ENCODE results near the gene ZSCAN30. TPM values are rescaled to one million over a fixed set of nuclear protein-coding genes. Genes with fewer than 3 reads are reported as not detected.

The ZSCAN30 gene
- total RNA-seq, 1 experiment from 2014 or later, result 21.9 TPM

DNA sequence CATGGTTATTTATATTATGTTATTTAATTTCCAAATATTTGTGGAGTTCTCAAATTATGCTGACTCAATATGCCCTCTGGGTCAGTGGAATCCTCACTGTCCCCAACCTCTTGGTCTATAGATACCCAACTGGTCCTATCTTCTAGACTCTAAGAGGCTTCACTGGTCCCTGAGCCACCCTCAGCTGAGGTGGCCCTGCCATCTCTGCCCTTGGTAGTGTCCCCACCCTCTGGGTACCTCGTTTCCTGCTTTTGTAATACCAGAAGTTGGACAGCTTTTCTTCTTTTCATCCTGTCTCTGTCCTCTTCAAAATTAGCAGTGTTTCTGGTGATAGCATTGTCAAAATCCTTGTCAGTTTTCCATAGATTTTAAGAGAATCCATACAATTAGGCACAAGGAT lies 11.9 kb downstream of the ZSCAN30 start (continued):
- TF ChIP-seq ZBTB43 (CRISPR knock-in tag; IDR thresholded peaks at IDR 0.05), result no peak
- TF ChIP-seq NFATC4 (CRISPR knock-in tag; IDR thresholded peaks at IDR 0.05), result no peak
- no peak for TF ChIP-seq ZNF232 (CRISPR knock-in tag; IDR thresholded peaks at IDR 0.05)
- no peak for TF ChIP-seq ATF1 (CRISPR knock-in tag; IDR thresholded peaks at IDR 0.05)
- TF ChIP-seq, protein P1, sequence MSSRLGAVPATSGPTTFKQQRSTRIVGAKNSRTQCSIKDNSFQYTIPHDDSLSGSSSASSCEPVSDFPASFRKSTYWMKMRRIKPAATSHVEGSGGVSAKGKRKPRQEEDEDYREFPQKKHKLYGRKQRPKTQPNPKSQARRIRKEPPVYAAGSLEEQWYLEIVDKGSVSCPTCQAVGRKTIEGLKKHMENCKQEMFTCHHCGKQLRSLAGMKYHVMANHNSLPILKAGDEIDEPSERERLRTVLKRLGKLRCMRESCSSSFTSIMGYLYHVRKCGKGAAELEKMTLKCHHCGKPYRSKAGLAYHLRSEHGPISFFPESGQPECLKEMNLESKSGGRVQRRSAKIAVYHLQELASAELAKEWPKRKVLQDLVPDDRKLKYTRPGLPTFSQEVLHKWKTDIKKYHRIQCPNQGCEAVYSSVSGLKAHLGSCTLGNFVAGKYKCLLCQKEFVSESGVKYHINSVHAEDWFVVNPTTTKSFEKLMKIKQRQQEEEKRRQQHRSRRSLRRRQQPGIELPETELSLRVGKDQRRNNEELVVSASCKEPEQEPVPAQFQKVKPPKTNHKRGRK (CRISPR knock-in tag; IDR thresholded peaks at IDR 0.05; ENCODE audit: borderline replicate concordance), result no peak
- no peak for TF ChIP-seq ZNF416 (CRISPR knock-in tag; IDR thresholded peaks at IDR 0.05)
- no peak for TF ChIP-seq CREB1 (CRISPR knock-in tag; IDR thresholded peaks at IDR 0.05)
- no peak for TF ChIP-seq CREM (CRISPR knock-in tag; IDR thresholded peaks at IDR 0.05)
- TF ChIP-seq ZNF532 (CRISPR knock-in tag; IDR thresholded peaks at IDR 0.05; ENCODE audit: borderline replicate concordance), result no peak

GRCh38 chr18:35277633-35278032 lies 12.4 kb downstream of the ZSCAN30 start:
- peaks cover 14% of the 10 kb centered on the region for H3K27me3 Mint-ChIP-seq (ENCODE audit: low read depth)
- H3K36me3 Mint-ChIP-seq, result peaks cover 15% of the 10 kb centered on the region
- no peak overlapping the region for H3K27ac Mint-ChIP-seq
- ChIA-PET POLR2A (no interaction called here), CTCF (interaction anchor here (1.2 kb wide), 1 partner anchor 109 kb away, joined by 4 read pairs; no protein-coding TSS in a partner anchor)
- ATAC-seq (no peak), DNase-seq (ENCODE audit: low spot score) (no peak)
- H3K4me3 Mint-ChIP-seq, result no peak overlapping the region
- peaks cover 2% of the 10 kb centered on the region; the same call in 1 of the 2 replicates for H3K4me1 Mint-ChIP-seq
- peaks cover 46% of the 10 kb centered on the region for H3K9me3 Mint-ChIP-seq
- TF ChIP-seq ZNF396 (CRISPR knock-in tag; IDR thresholded peaks at IDR 0.05; ENCODE audit: borderline replicate concordance) (no peak), USF2 (CRISPR knock-in tag; IDR thresholded peaks at IDR 0.05) (no peak), ZNF138 (CRISPR knock-in tag; conservative IDR thresholded peaks at IDR 0.05) (no peak), IRF2 (CRISPR knock-in tag; IDR thresholded peaks at IDR 0.05; ENCODE audit: borderline replicate concordance, low read depth) (no peak), FOXJ3 (CRISPR knock-in tag; IDR thresholded peaks at IDR 0.05; ENCODE audit: borderline replicate concordance) (no peak), TCF7 (CRISPR knock-in tag; IDR thresholded peaks at IDR 0.05; ENCODE audit: low read depth) (no peak), HMGA2 (CRISPR knock-in tag; IDR thresholded peaks at IDR 0.05) (no peak), ETV6 (CRISPR knock-in tag; IDR thresholded peaks at IDR 0.05) (no peak), IRF1 (CRISPR knock-in tag; IDR thresholded peaks at IDR 0.05) (no peak), FOXK1 (CRISPR knock-in tag; IDR thresholded peaks at IDR 0.05) (no peak), JAZF1 (CRISPR knock-in tag; IDR thresholded peaks at IDR 0.05) (no peak), MYBL2 (CRISPR knock-in tag; IDR thresholded peaks at IDR 0.05) (no peak), AR (CRISPR knock-in tag; IDR thresholded peaks at IDR 0.05) (no peak), ATF2 (CRISPR knock-in tag; IDR thresholded peaks at IDR 0.05; ENCODE audit: borderline replicate concordance, low read depth) (no peak)
- TF ChIP-seq, protein P2, sequence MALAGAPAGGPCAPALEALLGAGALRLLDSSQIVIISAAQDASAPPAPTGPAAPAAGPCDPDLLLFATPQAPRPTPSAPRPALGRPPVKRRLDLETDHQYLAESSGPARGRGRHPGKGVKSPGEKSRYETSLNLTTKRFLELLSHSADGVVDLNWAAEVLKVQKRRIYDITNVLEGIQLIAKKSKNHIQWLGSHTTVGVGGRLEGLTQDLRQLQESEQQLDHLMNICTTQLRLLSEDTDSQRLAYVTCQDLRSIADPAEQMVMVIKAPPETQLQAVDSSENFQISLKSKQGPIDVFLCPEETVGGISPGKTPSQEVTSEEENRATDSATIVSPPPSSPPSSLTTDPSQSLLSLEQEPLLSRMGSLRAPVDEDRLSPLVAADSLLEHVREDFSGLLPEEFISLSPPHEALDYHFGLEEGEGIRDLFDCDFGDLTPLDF (CRISPR knock-in tag; IDR thresholded peaks at IDR 0.05), result no peak
